Stimulated activated CD4-positive, alpha-beta T cell treated with anti-CD3 and anti-CD28 coated beads, Interleukin-4, amount 100 ng/mL, for 48 hours (primary cell): ENCODE results near the gene DMP1.

Experiments
- DNase-seq, 2 donors: peaks; one replicate each; pipeline ENCODE4 v3.0.0-alpha.2; 2020; ENCODE audit warnings: low read depth in 2 of 2

DMP1 gene, protein sequence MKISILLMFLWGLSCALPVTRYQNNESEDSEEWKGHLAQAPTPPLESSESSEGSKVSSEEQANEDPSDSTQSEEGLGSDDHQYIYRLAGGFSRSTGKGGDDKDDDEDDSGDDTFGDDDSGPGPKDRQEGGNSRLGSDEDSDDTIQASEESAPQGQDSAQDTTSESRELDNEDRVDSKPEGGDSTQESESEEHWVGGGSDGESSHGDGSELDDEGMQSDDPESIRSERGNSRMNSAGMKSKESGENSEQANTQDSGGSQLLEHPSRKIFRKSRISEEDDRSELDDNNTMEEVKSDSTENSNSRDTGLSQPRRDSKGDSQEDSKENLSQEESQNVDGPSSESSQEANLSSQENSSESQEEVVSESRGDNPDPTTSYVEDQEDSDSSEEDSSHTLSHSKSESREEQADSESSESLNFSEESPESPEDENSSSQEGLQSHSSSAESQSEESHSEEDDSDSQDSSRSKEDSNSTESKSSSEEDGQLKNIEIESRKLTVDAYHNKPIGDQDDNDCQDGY

DNA sequence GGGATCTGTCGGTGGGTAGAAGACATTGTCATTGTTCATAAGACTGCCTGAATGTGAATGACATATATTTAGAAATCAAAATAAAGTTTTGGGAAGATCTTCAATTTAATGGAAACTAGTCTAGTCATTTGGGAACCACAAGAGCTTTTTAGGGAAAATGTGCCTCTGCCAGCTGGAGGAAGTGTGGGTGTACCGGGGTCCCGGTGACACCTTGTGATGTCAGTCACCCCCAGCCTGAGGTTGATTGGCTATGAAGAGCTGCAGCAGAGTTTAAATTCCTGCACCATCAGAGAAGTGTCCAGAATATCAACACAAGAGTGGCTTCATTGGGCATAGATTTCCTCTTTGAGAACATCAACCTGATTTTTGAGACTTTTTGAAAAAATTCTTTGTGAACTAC lies at the start of gene DMP1:
Gene DMP1 (plus strand): TSS at position 301 of the 400 bp plus-strand sequence. CDS start 6,213 bp downstream, outside the sequence.
- DNase-seq: no peak

DNA sequence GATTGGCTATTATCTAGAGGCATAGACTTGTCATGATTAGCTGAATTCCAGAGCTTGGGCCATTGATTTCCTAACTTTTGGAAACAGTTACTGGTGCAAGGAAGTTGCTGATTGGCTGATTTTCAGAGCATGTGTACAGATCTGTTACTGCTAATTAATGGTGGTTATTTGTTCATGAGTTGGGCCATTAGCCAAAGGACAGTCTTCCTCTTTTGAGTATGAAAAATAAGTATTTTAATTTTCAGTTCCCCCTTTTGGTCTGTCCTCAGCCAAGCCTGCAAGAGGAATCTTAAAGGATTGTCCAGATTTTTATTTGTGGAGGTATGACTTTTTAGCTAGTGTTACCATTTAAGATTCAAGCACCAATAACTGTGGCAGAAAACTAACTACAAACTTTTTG lies 48.7 kb upstream of the DMP1 start:
- no peak for DNase-seq

DNA sequence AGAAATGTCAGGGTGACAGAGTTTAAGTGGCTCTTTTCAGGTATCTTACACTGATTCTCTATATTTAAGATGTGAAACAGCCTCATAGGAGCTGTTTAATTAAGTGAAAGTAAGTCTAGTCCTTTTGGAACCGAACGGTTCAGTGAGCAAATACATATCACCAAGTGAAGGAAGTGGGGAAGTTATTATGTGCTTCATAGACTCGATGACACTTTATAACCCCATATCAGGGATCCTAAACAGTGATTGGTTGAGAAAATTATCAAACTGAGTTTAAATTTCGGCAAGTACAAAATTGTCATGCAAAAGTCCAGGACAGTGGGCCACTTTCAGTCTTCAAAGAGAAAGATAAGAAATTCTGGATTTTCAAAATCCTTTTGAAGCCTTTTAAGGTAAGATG lies 41.9 kb upstream of the DMP1 start, which contains the start of gene DSPP:
Gene DSPP (plus strand): TSS at position 301 of the 400 bp plus-strand sequence. CDS start 2,380 bp downstream, outside the sequence.
- no peak for DNase-seq

DNA sequence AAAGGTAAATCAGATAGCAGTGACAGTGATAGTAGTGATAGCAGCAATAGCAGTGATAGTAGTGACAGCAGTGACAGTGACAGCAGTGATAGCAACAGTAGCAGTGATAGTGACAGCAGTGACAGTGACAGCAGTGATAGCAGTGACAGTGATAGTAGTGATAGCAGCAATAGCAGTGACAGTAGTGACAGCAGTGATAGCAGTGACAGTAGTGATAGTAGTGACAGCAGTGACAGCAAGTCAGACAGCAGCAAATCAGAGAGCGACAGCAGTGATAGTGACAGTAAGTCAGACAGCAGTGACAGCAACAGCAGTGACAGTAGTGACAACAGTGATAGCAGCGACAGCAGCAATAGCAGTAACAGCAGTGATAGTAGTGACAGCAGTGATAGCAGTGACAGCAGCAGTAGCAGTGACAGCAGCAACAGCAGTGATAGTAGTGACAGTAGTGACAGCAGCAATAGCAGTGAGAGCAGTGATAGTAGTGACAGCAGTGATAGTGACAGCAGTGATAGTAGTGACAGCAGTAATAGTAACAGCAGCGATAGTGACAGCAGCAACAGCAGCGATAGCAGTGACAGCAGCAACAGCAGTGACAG lies 35.7 kb upstream of the DMP1 start:
- DNase-seq: no peak

DNA sequence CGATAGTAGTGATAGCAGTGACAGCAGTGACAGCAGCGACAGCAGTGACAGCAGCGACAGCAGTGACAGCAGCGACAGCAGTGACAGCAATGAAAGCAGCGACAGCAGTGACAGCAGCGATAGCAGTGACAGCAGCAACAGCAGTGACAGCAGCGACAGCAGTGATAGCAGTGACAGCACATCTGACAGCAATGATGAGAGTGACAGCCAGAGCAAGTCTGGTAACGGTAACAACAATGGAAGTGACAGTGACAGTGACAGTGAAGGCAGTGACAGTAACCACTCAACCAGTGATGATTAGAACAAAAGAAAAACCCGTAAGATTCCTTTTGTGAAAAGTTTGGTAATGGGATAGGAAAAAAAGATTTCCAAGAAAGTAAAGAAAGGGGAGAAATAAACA lies 33.8 kb upstream of the DMP1 start:
- no peak for DNase-seq

DNA sequence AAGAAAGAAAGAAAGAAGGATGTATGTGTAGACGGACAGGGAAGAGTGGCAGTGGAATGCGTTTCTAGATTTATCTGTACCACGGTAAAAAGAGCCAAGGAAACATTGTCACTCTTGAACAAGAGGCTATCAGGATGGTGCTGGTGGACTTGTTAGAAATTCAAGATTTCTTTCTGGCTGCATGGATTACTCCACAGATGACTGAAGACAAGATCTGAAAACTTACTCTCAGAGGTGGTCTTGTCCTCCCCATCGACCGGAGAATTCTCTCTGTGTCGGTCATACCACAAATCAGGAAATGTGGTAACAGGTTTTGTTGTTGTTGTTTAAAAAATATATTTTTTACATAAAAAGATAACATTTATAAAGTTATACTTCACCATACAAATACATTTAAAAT lies 30.0 kb upstream of the DMP1 start:
- DNase-seq: no peak

DNA sequence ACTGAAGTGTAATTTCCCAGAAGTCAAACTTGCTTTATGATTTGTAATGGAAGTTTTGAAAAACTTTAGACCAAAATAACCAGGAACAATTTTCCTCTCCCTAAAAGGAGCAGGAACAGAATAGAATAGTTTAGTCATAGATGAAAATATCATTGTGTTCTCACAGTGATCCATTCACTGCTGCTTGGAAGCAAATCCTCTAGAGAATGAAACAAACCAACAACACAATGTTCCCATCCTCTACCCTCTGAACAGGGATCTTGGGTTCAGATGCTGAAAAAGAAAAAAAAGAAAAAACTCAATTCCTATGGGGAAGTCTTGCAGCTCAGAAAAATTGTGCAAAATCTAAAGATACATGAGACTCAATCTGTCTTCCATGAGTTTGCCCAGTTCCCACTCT lies 29.6 kb upstream of the DMP1 start:
- no peak for DNase-seq

DNA sequence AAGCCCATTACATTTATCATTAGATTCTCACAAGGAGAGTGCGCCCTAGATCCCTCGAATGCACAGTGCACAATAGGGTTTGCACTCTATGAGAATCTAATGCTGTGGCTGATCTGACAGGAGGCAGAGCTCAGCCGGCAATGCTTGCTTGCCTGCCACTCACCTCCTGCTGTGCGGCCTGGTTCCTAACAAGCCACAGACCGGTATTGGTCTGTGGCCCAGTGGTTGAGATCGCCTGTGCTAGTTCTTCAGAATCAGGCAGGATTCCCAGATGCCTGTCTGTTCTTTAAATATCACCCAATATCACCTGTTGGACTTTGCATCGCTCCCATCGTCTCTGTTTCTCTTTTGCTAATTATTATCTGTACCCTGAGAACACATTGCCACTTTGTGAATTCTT lies 27.8 kb upstream of the DMP1 start:
- DNase-seq: no peak

DNA sequence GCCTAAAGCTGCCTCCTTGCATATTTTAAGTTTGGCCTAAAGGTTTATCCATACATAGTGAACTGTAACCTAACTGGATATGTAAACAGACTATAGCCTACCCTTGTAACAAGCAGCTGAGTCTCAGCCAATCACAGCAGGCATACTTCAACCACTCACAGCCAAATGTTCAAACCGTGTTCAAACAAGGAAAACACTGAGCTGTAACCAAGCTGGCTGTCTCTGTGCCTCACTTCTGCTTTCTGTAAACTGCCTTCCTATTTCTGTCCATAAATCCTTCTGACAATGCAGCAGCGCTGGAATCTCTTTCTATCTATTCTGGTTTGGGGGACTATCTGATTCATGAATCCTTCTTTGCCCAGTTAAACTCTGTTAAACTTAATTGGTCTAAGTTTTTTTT lies 25.4 kb upstream of the DMP1 start:
- no peak for DNase-seq

DNA sequence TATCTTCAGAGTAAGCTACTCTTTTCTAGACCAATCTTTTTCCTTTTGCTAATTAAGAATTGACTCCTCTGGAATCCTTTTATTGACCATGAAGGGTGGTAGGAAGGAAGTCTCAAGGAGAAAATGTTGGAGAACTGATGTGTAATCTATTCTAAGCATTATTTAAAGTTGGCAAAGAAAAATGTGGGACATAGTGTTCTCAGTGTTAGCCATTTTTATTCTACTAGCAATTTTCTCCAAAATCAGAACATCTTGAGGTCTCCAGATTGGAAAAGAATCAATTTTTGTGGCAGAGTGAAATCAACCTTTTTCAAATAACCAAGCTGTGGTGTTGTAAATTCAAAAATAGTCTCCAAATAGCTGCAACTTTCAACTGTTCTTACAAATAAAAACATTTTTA lies 18.4 kb upstream of the DMP1 start:
- DNase-seq: no peak

DNA sequence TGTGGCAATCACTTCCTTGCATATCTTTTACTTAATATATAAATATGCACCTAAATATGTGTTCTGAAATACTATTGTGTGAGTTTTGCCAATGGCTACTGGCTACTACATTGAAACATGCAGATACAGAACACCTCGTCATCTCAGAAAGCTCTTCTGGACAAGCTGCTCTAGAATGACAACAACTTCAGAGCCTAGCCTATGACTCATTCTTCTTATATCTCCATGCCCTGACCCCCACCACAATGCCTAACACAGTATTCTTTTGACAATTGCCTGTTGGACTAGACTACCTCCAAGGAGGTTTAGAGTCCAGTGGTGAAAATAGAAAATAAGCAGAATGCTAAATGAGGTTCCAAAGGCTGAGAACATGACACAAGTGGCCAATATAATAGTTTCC lies 17.6 kb upstream of the DMP1 start:
- no peak for DNase-seq

DNA sequence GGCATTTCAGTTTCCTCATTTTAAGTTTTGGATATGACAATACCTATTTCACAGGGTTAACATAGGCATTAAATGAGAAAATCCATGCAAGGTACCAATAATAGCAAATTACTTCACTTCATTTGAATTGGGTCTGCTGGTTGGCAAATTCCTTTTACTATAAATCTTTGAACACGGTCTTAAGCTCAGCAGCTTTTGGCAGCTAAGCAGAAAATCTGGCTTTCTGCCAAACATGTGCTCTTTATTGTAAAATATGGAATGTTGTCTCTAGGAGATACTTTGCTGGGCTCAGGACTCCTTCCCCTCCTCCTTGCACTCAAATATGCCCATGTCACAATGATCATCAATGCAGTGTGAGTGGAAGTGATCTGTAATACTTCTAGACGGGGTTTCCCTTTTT lies 16.8 kb upstream of the DMP1 start:
- no peak for DNase-seq

DNA sequence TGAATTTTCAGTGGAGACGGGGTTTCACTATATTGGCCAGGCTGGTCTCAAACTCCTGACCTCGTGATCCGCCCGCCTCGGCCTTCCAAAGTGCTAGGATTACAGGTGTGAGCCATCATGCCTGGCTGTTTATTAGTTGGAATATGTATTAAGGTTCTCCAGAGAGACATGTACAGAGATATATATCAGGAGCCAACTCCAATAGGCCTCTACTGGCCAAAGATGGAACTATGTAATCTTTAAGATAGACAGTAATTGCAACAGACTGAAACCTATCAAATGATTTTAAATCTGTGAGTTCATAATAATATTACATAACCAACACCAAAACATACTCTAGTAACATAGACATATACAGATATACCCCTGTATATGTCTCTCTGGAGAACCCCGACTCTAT lies 5.8 kb upstream of the DMP1 start:
- DNase-seq: no peak

DNA sequence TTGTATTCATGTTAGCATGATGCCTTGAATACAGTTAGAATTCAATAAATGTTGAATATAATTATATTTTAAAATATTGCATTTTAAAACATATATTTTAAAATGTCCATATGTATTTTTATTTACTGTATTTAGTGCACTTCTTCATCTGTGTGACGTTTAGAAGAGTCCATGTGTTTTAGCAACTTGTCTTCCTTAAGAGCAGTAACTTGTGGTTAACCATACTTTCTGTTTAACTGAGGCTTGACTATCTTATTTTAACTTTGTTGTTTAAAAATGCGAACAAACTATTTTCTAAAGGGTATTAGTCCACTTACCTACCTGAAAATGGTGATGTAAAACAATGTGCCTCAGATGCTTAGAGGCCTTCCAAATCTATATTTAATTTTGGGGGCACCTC lies 858 bp downstream of the DMP1 start:
- no peak for DNase-seq

DNA sequence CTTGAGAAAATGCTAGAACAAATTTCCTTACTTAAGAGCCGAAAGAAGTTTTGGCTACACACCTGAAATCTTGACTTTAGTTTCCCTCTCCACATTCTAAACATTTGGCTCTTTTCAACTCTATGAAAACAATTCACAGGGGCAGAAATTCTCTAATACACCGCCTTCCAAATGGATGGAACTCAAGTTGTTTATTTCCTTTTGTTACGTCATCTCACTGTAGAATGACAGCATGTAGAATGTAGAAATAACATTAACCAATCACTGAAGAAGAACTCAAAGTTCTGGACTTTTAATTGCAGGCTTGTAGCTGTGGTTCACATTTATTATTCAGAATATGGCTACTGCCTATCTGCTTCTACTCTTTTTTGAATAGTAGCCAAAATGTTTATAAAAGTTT lies 1.9 kb downstream of the DMP1 start:
- no peak for DNase-seq

DNA sequence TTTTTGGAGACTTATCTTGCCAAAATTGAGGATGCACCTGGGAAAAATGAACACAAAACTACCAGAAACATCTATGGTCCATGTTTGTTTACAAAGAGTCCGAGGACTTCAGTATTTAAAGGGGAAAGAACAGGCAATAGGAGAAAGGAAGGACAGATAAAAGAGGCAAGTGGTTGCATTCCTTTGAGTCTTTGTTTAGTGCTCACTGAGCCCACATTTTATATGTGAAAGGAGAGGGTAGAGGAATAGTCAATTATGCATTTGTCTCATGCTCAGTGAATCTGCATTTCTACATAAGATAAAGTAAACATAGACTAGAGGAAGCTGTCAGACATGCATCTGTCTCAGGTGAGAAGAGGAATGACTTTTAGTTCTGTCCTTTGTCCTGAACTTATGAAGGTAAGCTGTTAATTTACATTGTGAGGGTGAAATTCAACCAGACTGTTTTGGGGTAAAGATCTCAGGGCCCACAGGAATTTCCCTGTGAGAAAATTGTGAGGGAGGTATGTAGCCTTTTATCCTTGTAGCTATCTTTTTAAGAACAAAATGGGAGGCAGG lies 4.5 kb downstream of the DMP1 start:
- DNase-seq: no peak

DNA sequence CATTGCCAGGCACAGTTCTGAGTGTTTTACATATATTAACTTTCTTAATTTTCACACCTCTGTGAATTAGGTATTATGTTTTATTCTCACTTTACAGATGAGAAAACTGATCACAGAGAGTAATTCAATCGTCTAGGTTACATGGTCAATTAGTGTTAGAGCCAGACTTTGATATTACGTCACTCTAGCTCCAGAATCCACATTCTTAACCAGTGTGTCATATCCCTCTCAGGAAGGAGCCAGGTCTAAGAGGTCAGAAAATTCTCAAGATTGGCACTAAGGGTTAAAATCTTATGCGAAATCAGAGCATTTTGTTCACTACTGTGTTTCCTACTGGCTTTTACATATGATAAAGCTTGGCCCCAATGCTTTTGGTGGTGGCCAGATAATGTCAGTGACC lies 7.4 kb downstream of the DMP1 start:
- no peak for DNase-seq

DNA sequence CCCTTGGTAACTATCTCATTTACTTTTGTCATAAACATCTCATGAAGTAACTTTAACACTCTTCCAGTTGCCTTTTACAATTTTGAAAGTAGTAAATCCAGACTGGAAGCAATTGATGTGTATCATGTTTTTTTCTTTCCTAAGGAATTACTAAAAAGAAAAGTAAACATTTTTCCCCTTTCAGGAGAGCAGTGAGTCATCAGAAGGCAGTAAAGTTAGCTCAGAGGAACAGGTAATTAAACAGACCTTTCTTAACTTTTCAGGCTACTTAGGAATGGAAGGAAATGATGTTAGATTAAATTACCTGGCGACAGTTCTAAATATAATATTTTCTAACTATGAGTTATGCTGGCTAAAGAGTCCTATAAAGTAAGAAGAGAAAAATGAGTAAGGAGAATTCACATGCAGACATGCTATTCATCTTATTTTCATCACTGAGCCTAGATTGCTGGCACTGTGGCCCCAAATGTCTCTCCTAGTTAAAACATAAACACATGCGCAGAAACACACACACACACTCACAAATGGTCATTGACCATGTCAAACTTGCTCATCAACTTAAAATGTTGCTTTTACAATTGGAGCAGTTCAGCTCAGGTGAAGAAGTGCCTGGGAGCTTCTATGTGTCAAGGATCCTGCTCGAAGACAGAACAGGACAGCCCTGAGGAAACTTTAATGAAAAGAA lies 9.3 kb downstream of the DMP1 start:
- DNase-seq: no peak

DNA sequence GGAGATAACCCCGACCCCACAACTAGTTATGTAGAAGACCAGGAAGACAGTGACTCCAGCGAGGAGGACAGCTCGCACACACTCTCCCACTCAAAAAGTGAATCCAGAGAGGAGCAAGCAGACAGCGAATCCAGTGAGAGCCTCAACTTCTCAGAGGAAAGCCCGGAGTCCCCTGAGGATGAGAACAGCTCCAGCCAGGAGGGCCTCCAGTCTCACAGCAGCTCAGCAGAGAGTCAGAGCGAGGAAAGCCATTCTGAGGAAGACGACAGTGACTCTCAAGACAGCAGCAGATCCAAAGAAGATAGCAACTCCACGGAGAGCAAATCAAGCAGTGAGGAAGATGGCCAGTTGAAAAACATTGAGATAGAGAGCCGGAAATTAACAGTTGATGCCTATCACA lies 12.8 kb downstream of the DMP1 start:
- no peak for DNase-seq

DNA sequence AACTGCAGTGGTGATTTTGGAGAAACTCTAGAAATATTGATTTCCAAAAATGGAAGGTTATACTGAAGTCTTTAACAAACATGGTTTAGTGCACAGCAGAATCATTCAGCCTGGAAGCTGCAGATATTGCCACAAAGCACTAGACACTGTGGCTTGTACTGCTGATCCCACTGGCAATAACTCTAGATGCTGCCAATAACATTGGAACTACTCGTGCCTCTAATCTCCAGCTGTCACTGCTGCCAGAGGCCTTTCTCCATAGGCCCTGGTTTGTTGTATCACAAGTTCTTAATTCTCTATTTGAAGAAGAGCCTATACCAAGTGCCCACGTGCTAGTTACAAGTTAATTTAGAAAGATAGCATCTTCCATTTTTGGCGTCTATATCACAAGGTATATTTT lies 19.3 kb downstream of the DMP1 start:
- DNase-seq: no peak

DNA sequence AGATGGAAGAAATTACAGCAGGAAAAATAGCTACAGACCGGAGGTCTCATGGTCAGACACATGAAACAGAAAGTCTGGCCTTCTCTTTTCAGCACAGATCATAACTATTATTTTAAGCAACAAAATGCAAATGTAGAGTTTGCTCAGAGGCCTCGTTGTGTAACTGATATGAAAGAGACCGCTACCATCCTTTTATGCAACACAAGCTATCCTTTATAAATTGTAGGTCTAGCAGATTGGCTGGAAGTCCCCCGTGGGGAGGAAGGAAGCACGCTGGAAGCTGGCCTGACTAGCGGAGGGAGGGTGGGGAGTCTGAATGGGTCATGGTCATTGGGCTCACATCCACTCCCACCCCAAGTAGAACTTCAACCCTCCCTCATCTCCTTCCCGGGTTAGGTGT lies 27.7 kb downstream of the DMP1 start:
- DNase-seq: no peak

DNA sequence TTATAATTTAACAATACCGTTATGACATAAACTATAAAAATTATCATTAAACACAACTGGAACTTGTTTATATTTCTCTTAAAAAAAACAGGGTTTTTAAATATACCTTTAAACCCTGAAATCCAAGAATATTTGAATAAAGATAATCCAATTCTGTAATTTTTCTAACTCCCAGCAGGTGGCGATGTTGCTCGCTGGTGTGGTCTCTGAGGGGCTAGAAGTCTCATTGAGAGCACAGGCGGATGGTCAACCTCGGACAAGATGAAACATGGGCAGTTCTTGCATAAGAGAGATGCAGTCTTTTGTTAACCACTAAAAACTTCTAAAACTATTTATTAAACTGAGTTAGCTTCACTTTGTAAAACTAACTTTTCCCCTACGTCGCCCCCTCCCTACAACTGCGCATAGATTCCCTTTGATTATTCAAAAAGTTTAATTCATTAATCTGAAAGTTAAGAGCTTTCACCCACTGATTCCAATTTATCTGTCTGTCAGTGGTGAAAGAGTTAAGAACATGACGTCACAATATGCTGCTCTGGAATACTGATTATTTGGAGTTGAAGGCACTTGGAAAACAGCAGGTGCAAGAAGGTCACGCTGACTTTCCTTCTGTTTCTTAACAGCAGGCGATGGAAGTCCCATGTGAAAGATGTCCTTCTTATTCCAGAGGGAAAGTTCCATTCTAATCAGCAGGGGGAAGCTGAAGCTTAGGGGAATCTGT lies 29.5 kb downstream of the DMP1 start:
- peak; percentile 1 to 15 for DNase-seq
